Adrenal gland (tissue), 5 donors: ENCODE data around the gene RUSC2.

Source experiments
- POLR2A ChIP-seq, 2 donors: fragments of 450-650 bp; IDR thresholded peaks; one replicate each; pipeline ENCODE4 v1.6.1; 2017; ENCODE audit warnings: antibody characterized with exemption in 2 of 2, mild to moderate bottlenecking in 2 of 2, moderate library complexity in 1 of 2
- TF ChIP-seq, protein P1 (sequence below), 6 experiments: fragments of 450-650 bp in 4 of 6; fragments of 200-600 bp in 2 of 6; sonication (generic) in 1 of 6; IDR thresholded peaks; 1 replicate in 5 of 6; 2 replicates in 1 of 6; pipeline versions ENCODE4 v1.5.1 to v1.8.0; 2016 to 2021; ENCODE audit warnings: antibody characterized with exemption in 6 of 6, mild to moderate bottlenecking in 2 of 6, moderate library complexity in 1 of 6
- donor health status: DM: no; HTN: no; CAD: no.

DNA sequence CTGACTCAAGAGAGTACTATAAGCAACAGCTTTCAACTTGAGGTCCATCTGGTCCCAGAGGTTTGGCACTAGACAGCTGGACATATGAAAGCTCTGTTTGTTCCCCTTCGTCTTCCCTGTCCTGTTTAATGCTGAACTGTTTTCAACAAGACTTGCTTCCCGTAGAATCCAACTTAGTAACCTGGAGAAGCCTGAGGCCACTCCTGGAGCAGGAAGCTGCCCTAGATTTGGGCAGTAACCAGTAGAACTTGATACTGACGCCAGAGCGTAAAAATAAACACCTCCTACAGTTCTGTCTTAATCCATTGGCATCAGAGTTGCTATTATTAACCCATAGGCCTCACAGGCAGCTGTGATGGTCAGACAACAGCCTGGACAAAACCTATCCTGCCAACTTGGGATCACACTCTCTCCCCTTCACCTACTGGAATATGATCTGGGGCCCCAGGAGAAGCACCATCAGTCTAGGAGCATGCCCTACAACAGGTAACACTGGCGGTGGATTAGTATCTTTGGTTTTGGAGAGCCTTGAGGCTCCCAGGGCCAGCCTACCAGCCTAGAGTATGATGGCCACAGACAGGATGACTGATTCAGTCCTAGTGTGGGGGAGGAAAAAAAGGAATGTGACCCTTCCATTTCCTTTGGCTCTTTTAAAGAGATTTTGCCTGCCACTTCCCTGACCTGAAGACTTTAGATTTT, 29.2 kb downstream of the RUSC2 start:
- TF ChIP-seq, protein P1, sequence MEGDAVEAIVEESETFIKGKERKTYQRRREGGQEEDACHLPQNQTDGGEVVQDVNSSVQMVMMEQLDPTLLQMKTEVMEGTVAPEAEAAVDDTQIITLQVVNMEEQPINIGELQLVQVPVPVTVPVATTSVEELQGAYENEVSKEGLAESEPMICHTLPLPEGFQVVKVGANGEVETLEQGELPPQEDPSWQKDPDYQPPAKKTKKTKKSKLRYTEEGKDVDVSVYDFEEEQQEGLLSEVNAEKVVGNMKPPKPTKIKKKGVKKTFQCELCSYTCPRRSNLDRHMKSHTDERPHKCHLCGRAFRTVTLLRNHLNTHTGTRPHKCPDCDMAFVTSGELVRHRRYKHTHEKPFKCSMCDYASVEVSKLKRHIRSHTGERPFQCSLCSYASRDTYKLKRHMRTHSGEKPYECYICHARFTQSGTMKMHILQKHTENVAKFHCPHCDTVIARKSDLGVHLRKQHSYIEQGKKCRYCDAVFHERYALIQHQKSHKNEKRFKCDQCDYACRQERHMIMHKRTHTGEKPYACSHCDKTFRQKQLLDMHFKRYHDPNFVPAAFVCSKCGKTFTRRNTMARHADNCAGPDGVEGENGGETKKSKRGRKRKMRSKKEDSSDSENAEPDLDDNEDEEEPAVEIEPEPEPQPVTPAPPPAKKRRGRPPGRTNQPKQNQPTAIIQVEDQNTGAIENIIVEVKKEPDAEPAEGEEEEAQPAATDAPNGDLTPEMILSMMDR (IDR thresholded peaks at IDR 0.05): no peak
- TF ChIP-seq POLR2A (IDR thresholded peaks at IDR 0.05): no peak
